Right atrium auricular region (tissue), 2 donors: ENCODE data around the gene ALAS2. TPM values are rescaled to one million over a fixed set of nuclear protein-coding genes. Genes with fewer than 3 reads are reported as not detected.
"Not testable (repeated sequence)": the region's sequence is repeated elsewhere in the genome, so short reads cannot be mapped to it uniquely, and the experiment has no call there.

Experiments used
- DNase-seq: peaks from one replicate; pipeline ENCODE4 v3.0.0-alpha.2; 2019; ENCODE audit warnings: low spot score
- H3K27ac ChIP-seq, 2 donors: fragments of 200-600 bp; sonication (generic); 1 replicate in 1 of 2; 2 replicates in 1 of 2; pipeline ENCODE4 v1.5.1; 2016 to 2019
- H3K27me3 ChIP-seq, 2 donors: fragments of 200-600 bp; sonication (generic); one replicate each; pipeline versions ENCODE4 v1.5.1 to v1.6.0; 2017 to 2019
- H3K36me3 ChIP-seq: fragments of 200-600 bp; sonication (generic); one replicate; pipeline ENCODE4 v1.5.1; 2016
- H3K4me1 ChIP-seq, 2 donors: fragments of 200-600 bp; sonication (generic); one replicate each; pipeline versions ENCODE4 v1.5.1 to v1.6.0; 2017 to 2019
- H3K4me3 ChIP-seq, 2 donors: fragments of 200-600 bp; sonication (generic); 1 replicate in 1 of 2; 2 replicates in 1 of 2; pipeline ENCODE4 v1.5.1; 2017 to 2019; ENCODE audit warnings: mild to moderate bottlenecking in 1 of 2, moderate library complexity in 1 of 2
- H3K9me3 ChIP-seq, 2 donors: fragments of 200-600 bp; sonication (generic); one replicate each; pipeline ENCODE4 v1.5.1; 2019
- CTCF ChIP-seq, 2 donors: fragments of 200-600 bp; sonication (generic); IDR thresholded peaks; one replicate each; pipeline ENCODE4 v1.5.1; 2019; ENCODE audit warnings: antibody characterized with exemption in 2 of 2
- total RNA-seq, 2 donors: library from RNA; depleted of rRNA; stranded (reverse); fragments of >200 nt; gene quantifications; one replicate each; pipeline ENCODE4 v1.1.0, GENCODE V29; 2016

Gene ALAS2
- 1 to 10 TPM; 8.3 to 9.8 TPM for total RNA-seq

DNA sequence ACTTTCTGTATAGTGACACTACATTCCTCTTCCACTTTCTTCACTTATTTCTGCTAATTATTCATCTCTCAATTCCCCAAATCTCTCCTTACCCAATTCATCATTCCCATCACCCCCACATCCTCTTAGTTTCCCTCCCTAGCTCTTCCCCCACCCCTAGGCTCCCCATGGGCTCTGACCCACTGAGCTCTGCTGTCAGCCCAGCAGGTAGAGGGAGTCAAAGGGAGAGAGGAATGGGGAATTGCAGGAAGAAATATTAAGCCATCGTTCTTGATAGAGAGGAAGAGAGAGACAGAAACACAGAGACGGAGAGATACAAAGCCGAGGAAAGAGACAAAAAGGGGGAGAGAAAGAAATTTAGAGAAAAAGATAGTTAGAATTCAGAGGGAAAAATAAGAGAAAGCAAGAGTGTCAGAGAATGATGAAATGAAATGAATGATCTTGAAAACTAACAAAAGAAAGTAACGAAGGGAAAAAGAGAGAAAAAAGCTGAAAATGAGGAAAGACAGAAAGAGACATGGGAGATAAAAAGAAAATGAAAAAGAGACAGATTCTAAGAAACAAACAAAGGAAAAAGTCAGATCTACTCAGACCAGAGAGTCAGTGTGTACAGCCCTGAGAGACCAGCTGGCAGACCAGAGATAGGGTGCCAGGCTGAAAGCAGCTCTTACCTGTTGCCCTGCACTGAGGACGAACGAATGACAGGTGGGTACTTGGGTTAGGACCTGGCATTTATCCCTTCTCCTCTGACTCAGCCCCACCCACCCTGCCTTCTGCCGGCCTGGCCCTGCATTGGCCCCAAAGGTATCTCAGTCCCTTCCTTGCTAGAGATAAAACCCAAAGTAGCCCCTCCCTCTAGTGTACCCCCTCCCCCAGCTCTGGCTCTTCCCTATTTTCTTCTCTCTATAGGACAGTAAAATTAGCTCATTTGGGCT, at the start of gene ALAS2:
Gene ALAS2, minus strand, starts transcription at position 707 of the 935 bp plus-strand sequence. CDS start 4,977 bp downstream, outside the sequence.
- Histone ChIP-seq H3K9me3 (peaks cover 0 to 3% of the 10 kb centered on the region in 2 donors), H3K36me3 (no peaks in the 10 kb centered on the region), H3K27ac (no peak within 1 kb of the TSS), H3K27me3 (no peaks in the 10 kb centered on the region), H3K4me3 (no peak within 1 kb of the TSS), H3K4me1 (no peaks in the 10 kb centered on the region)
- no peak for TF ChIP-seq CTCF (IDR thresholded peaks at IDR 0.05)
- no peak for DNase-seq

GRCh38 chrX:55074851-55075467, 44.2 kb upstream of the ALAS2 start, which contains the start of gene PAGE2B:
PAGE2B (plus strand) TSS chrX:55075030; CDS start chrX:55076042, 1,012 bp downstream.
- Histone ChIP-seq H3K4me1 (no peaks in the 10 kb centered on the region), H3K27ac (no peak within 1 kb of the TSS), H3K27me3 (no peaks in the 10 kb centered on the region), H3K4me3 (no peak within 1 kb of the TSS), H3K36me3 (no peaks in the 10 kb centered on the region), H3K9me3 (no peaks in the 10 kb centered on the region)
- TF ChIP-seq CTCF (IDR thresholded peaks at IDR 0.05): no peak
- no peak for DNase-seq

- no peak overlapping the region for H3K4me3 ChIP-seq
- H3K27ac ChIP-seq: no peak overlapping the region
- H3K27me3 ChIP-seq: no peaks in the 10 kb centered on the region
- no peaks in the 10 kb centered on the region for H3K36me3 ChIP-seq
- no peak for TF ChIP-seq CTCF (IDR thresholded peaks at IDR 0.05)
- H3K9me3 ChIP-seq: peaks cover 0 to 11% of the 10 kb centered on the region in 2 donors
- H3K4me1 ChIP-seq: no peaks in the 10 kb centered on the region
- no peak for DNase-seq
These were observed 41.5 kb upstream of the ALAS2 start for GRCh38 chrX:55072286-55072685.

DNA sequence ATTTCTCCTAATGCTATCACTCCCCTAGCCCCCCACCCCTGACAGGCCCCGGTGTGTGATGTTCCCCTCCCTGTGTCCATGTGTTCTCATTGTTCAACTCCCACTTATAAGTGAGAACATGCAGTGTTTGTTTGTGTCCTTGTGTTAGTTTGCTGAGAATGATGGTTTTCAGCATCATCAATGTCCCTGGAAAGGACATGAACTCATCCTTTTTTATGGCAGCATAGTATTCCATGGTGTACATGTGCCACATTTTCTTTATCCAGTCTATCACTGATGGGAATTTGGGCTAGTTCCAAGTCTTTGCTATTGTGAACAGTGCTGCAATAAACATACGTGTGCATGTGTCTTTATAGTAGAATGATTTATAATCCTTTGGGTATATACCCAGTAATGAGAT, 36.4 kb upstream of the ALAS2 start:
- DNase-seq, H3K4me1 ChIP-seq, H3K4me3 ChIP-seq, H3K36me3 ChIP-seq, H3K27ac ChIP-seq, H3K27me3 ChIP-seq: not testable (repeated sequence)
- H3K9me3 ChIP-seq: peaks cover 0 to 14% of the 10 kb centered on the region in 2 donors

DNA sequence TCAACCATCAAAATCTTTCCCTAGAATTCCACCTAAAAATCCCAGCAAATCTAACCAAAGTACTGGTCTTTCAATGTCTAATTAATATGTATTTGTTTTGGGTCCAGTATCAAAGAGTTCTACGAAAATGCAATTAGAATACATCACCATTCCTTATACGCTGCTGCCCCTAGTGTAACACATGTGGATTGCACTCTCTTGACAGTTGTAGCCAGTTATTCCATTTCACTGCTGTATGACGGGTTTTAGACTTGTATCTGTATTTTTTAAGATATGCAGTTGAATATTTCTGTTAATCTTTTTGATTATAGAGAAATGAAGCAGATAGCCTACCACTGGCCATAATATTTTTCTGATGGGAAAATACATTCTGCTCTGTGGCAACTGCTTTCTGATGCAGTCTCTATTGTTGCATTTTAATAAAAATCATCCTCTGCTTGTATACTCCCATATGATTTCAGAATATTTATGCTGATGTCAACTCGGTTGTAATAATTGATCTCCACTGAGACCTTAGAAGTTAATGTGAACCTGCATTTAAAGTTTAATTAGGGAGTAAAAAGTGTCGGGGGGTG, 27.0 kb upstream of the ALAS2 start:
- H3K9me3 ChIP-seq: no peaks in the 10 kb centered on the region
- no peak for DNase-seq
- H3K27me3 ChIP-seq: no peaks in the 10 kb centered on the region
- H3K4me3 ChIP-seq: peak overlapping the region in 1 of 2 donors; percentile 23
- H3K27ac ChIP-seq: no peak overlapping the region
- H3K36me3 ChIP-seq: no peaks in the 10 kb centered on the region
- no peaks in the 10 kb centered on the region for H3K4me1 ChIP-seq
- peak; percentile 59 to 82 for TF ChIP-seq CTCF (IDR thresholded peaks at IDR 0.05)
